Tibial nerve (tissue), 4 donors: Measurements from ENCODE around the gene SIX5.

Experiments
- EP300 ChIP-seq, 2 donors: sonication (generic); formaldehyde crosslinking; IDR thresholded peaks; one replicate each; pipeline ENCODE4 v1.6.1; 2017; ENCODE audit warnings: antibody characterized with exemption in 2 of 2, mild to moderate bottlenecking in 1 of 2
- POLR2A ChIP-seq, 2 donors: fragments of 450-650 bp; IDR thresholded peaks; one replicate each; pipeline ENCODE4 v1.6.1; 2017; ENCODE audit warnings: antibody characterized with exemption in 2 of 2, mild to moderate bottlenecking in 2 of 2, moderate library complexity in 2 of 2
- TF ChIP-seq, protein P1 (sequence below), 5 experiments: fragments of 200-600 bp in 3 of 5; fragments of 450-650 bp in 2 of 5; sonication (generic) in 3 of 5; IDR thresholded peaks; one replicate each; pipeline ENCODE4 v1.5.1; 2016 to 2019; ENCODE audit warnings: antibody characterized with exemption in 5 of 5, mild to moderate bottlenecking in 3 of 5, moderate library complexity in 2 of 5

DNA sequence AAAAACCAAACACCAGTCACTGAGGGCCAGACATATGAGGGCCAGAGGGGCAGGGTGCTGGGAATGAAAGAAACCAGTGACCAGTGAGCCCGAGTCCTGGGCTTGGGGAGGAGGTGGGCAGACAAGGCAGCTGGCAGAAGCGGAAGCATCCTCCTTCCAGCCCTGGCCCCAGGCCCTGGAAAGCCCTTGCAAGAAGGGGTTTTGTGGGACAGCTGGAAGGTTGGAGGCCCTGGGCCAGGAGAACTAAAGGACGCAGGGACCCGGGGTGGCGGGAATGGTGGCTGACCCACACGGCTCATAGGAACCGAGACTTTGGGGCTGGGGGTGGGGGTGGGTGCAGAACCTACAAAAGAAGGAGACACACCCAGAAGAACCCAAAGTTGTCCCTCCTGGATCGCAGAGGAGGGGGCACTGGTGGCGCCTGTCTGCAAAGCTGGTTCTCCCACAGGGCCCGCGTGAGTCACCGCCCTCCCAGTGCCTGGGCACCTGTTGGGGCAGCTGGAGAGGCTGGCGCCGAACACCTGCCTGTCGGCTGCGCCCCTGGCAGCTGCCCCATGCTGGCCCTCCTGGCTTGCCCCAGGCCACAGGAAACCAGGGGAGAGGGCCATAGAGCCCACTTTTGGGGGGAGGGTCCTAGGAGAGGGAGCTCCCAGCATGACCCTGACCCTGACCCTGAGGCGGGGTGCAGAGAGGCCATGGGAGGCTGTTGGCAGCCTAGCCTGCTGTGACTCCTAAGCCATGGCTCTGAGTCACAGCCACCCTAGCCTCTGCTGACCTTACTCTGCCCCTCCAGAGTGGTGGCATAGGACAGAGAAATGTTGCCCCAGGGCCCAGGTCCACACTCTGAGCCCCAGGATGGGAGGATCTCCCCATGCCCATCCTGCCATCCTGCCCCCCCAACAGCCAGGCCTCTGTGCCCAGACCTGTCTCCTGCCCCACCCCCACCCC, 12.4 kb upstream of the SIX5 start:
- no peak for TF ChIP-seq EP300 (IDR thresholded peaks at IDR 0.05)
- TF ChIP-seq, protein P1, sequence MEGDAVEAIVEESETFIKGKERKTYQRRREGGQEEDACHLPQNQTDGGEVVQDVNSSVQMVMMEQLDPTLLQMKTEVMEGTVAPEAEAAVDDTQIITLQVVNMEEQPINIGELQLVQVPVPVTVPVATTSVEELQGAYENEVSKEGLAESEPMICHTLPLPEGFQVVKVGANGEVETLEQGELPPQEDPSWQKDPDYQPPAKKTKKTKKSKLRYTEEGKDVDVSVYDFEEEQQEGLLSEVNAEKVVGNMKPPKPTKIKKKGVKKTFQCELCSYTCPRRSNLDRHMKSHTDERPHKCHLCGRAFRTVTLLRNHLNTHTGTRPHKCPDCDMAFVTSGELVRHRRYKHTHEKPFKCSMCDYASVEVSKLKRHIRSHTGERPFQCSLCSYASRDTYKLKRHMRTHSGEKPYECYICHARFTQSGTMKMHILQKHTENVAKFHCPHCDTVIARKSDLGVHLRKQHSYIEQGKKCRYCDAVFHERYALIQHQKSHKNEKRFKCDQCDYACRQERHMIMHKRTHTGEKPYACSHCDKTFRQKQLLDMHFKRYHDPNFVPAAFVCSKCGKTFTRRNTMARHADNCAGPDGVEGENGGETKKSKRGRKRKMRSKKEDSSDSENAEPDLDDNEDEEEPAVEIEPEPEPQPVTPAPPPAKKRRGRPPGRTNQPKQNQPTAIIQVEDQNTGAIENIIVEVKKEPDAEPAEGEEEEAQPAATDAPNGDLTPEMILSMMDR (IDR thresholded peaks at IDR 0.05), result no peak
- TF ChIP-seq POLR2A (IDR thresholded peaks at IDR 0.05), result no peak
